GM12875 (cell line): ENCODE results near the gene TSPAN33.

Experiments used
- H3K4me3 ChIP-seq: one replicate; pipeline ENCODE4 v1.5.1; 2011; ENCODE audit warnings: low read depth, low read length, control low read depth
- TF ChIP-seq, protein P1 (sequence below): IDR thresholded peaks from 2 replicates; pipeline ENCODE4 v1.5.1; 2011; ENCODE audit warnings: low read depth, mild to moderate bottlenecking, control low read depth, inconsistent platforms, low read length, moderate library complexity, borderline replicate concordance; ENCODE audit not compliant: insufficient read depth

The TSPAN33 gene

DNA sequence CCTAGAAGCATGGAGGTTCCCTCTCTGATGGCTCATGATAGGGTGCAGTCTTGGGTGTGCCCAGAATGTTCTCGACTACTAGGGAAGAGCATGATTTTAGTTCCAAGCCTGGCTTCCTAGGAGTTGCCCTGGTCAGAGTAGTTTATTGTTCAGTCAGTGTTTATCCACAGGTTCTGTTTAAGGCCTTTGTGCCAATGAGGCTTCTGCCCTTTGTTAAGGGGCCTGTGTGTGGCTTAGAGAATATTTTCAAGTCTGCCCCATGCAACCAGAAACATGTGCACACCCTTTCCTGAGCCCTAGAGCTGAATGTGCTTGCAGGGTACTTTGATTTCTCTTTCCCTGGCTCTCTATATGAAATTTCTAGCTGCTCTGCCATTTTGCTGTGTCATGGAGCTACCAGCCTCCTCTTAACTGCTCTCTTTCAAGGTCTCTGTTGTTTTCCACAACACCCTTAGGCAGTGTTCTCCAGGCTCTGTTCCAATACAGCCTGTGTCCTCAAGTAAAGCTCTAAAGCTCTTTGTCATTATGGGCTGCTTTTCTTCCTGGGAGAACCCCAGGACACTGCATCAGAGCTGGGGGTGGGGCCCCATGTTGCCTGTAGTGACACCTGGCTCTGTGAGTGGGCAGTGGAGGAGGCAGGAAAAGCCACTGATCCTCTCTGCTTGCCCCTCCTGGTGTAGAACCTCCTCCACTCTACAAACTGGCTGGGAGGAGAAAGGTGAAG, 34.1 kb upstream of the TSPAN33 start:
- TF ChIP-seq, protein P1, sequence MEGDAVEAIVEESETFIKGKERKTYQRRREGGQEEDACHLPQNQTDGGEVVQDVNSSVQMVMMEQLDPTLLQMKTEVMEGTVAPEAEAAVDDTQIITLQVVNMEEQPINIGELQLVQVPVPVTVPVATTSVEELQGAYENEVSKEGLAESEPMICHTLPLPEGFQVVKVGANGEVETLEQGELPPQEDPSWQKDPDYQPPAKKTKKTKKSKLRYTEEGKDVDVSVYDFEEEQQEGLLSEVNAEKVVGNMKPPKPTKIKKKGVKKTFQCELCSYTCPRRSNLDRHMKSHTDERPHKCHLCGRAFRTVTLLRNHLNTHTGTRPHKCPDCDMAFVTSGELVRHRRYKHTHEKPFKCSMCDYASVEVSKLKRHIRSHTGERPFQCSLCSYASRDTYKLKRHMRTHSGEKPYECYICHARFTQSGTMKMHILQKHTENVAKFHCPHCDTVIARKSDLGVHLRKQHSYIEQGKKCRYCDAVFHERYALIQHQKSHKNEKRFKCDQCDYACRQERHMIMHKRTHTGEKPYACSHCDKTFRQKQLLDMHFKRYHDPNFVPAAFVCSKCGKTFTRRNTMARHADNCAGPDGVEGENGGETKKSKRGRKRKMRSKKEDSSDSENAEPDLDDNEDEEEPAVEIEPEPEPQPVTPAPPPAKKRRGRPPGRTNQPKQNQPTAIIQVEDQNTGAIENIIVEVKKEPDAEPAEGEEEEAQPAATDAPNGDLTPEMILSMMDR = no peak
- H3K4me3 ChIP-seq = no peak overlapping the region

DNA sequence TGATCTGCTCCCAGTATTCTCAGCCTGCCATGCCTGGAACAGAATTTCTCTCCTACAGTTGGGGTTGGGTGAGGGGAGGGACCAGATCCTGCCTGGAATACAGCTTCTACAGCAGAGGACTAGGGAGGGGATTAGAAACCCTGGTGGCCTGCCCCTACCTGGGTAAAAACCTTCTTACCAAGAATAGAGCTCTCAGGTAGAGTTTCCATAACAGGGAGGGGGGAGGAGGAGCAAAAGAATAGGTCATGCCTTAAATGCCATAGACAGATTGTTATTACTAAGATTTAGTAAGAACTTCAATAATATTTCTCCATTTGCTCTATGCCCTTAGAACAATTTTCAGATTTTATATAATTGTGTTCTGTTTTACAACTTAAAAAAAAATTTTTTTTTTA, 33.5 kb upstream of the TSPAN33 start:
- H3K4me3 ChIP-seq = no peak overlapping the region
- TF ChIP-seq, protein P1 = no peak

DNA sequence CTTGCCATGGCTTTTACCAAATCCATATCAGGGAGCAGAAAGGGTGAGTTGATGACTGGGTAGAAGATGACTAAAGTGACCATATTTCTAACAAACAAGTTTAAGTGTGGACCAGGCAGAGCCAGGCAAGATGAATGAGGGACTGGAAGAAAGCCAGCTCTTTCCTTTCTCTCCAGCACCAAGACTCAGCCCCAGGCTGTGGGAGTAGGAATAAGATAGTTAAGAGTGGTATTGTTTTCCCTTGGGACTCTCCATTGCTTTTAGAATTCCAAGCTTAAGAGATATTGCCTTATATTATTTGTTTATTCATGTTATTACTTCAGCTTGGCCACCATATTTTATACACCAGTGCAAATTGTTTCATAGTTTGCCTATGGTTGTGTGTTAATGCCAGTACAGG, 28.8 kb upstream of the TSPAN33 start:
- TF ChIP-seq, protein P1 = no peak
- no peak overlapping the region for H3K4me3 ChIP-seq

DNA sequence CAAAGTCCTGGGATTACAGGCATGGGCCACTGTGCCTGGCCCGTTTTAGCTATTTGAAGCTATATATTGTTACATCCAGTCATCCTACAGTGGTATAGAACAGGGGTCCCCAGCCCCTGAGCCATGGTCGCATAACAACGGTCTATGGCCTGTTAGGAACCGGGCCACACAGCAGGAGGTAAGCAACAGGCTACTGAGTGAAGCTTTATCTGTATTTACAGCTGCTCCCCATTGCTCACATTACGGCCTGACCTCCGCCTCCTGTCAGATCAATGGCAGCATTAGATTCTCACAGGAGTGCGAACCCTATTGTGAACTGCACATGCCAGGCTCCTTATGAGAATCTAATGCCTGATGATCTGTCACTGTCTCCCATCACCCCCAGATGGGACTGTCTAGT, 26.3 kb upstream of the TSPAN33 start:
- no peak overlapping the region for H3K4me3 ChIP-seq
- TF ChIP-seq, protein P1 = no peak

DNA sequence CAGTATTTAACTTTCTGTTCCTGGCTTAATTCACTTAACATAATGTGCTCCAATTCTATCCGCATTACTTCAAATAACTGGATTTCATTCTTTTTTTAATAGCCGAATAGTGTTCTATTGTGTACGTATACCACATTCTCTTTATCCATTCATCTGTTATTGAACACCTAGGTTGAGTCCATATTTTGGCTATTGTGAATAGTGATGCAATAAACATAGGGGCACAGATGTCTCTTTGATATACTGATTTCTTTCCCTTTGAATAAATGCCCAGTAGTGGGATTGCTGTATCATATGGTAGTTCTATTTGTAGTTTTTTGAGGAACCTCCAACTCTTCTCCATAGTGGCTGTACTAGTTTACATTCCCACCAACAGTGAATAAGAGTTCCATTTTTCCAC, 25.5 kb upstream of the TSPAN33 start:
- TF ChIP-seq, protein P1 = no peak
- H3K4me3 ChIP-seq = no peak overlapping the region

DNA sequence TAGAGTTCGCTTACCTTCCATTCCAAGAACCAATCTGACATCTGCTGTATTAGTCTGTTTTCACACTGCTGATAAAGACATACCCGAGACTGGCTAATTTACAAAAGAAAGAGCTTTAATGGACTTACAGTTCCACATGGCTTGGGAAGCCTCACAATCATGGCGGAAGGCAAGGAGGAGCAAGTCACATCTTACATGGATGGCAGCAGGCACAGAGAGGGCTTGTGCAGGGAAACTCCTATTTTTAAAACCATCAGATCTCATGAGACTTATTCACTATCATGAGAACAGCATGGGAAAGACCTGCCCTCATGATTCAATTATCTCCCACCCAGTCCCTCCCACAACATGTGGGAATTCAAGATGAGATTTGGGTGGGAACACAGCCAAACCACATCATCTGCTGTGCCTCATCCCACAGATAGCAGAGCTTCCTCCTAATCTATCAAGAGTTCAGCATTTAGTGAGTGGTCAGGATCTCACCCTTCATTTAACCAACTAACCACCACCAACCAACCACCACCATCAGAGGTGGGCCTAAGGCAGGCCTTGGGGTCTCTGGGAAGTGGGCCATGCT, 22.9 kb upstream of the TSPAN33 start:
- peak overlapping the region; percentile 23 for H3K4me3 ChIP-seq

DNA sequence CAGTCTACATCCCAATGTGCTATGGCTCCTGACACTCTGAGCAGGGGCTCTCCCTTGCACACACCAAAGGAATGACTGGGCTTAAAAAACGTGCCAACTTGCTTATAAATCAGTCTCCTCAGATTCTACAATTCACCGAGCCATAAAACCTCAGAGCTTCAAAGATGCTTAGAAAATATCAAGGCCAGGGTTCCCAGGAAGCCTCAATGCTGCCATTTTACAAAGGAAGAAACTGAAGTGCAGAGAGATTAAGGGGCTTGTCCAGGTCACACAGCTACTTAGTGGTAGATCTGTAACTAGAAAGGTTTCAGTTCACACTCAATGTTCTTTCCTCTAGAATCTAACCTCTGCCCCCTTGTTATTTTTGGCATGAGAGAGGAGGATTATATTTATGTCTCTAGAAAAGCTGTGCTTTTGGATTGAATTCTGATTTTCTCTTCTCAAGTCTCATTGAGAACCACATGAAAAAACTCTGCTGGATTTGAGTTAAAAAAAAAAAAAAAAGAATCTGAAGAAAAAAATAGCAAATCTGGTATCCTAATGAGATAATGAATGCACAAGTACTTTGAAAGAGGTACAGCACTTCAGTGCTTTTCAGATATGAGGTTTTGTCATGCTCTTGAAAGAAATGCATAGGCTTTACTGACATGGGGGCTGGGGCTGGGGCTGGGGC, 22.3 kb upstream of the TSPAN33 start:
- peak overlapping the region; percentile 23 for H3K4me3 ChIP-seq

More for the DNA sequence above, 22.3 kb upstream of the TSPAN33 start:
- TF ChIP-seq, protein P1 = no peak
